ENCODE results near the gene NPRL2. TPM values are rescaled to one million over a fixed set of nuclear protein-coding genes. Genes with fewer than 3 reads are reported as not detected.

Gene NPRL2
- total and polyA plus RNA-seq, 2 of the 13 experiments (the other 11 are each of a cell fraction or from before 2014, with no cell fraction given) = 30.6 to 51.4 TPM

DNA sequence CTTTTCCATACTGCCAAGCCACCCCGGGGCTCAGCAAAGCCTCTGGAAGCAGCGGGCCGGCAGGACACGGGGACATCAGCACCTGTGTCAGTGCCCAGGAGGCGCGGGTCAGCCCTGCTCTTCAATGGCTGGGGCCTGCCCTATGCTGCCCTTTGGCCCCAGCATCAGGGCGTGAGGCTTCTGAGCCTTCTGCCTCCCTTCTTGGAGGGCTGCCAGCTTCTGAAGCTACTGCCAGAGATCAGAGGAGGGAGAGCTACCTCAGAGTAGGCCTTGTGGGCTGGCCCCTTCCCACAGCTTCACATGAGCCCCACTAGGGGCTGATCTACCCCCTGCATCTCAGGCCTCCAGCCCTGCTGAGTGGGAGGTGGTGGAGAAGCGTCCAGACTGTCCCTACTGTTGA, 21.8 kb upstream of the NPRL2 start:
- no peak overlapping the region for H3K27ac ChIP-seq (ENCODE audit: extremely low read length, insufficient read depth, low read length)
- H3K4me3 ChIP-seq (replicated peaks in 1 of 3; ENCODE audit: insufficient read depth in 1 of 3, low read depth in 2 of 3, low read length in 3 of 3) = no peak overlapping the region
- no TSS peak for BruUV-seq (replicated peaks)
- no peaks in the 10 kb centered on the region for H4K20me1 ChIP-seq (ENCODE audit: insufficient read depth, low read length)
- ChIA-PET POLR2A (no interaction called here), CTCF (ENCODE audit: low intra/inter-chr PET ratio, low total read pairs) (no interaction called here)
- in situ Hi-C loops (cut with HindIII; ENCODE audit: extremely low pct_ligation_motif_present, low pct_unique_long_range_greater_than_20kb) (no loop called here), intact Hi-C loops (cut with micrococcal nuclease; ENCODE audit: unreplicated experiment) (loop anchor here (5.0 kb wide), 1 partner anchor 145 kb away; no protein-coding TSS in a partner anchor)
- TF ChIP-seq ZNF616 (CRISPR knock-in tag; IDR thresholded peaks at IDR 0.05; ENCODE audit: low read depth) (no peak), CBX2 (IDR thresholded peaks at IDR 0.05; ENCODE audit: low read depth, low read length) (no peak), CBX2 (CRISPR knock-in tag; IDR thresholded peaks at IDR 0.05; ENCODE audit: low read depth) (no peak), DNMT1 (CRISPR knock-in tag; IDR thresholded peaks at IDR 0.05) (no peak), ADNP (CRISPR knock-in tag; IDR thresholded peaks at IDR 0.05) (no peak), ARNT2 (CRISPR knock-in tag; IDR thresholded peaks at IDR 0.05; ENCODE audit: low read depth) (no peak), SNAI1 (CRISPR knock-in tag; IDR thresholded peaks at IDR 0.05; ENCODE audit: borderline replicate concordance) (no peak), PITX1 (CRISPR knock-in tag; IDR thresholded peaks at IDR 0.05) (no peak)
- TF ChIP-seq, protein P1, sequence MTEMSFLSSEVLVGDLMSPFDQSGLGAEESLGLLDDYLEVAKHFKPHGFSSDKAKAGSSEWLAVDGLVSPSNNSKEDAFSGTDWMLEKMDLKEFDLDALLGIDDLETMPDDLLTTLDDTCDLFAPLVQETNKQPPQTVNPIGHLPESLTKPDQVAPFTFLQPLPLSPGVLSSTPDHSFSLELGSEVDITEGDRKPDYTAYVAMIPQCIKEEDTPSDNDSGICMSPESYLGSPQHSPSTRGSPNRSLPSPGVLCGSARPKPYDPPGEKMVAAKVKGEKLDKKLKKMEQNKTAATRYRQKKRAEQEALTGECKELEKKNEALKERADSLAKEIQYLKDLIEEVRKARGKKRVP (CRISPR knock-in tag; IDR thresholded peaks at IDR 0.05) = no peak
- H3K36me3 ChIP-seq (replicated peaks in 1 of 2; ENCODE audit: control insufficient read depth in 1 of 2, insufficient read depth in 2 of 2, low read length in 2 of 2) = no peaks in the 10 kb centered on the region
- H3K4me1 ChIP-seq (ENCODE audit: insufficient read depth, low read length) = peaks cover 7% of the 10 kb centered on the region
- DNase-seq (ENCODE audit: low spot score) (no peak), FAIRE-seq (no peak), ATAC-seq (peak; percentile 46)
- no peaks in the 10 kb centered on the region for H3K9me3 ChIP-seq (ENCODE audit: low read length)
- H3K27me3 ChIP-seq (ENCODE audit: control insufficient read depth in 1 of 2, insufficient read depth in 2 of 2, low read length in 2 of 2) = peaks cover 13 to 58% of the 10 kb centered on the region in 2 experiments
- H2AFZ ChIP-seq (ENCODE audit: low read length) = no peak overlapping the region
- H3K79me2 ChIP-seq (ENCODE audit: insufficient read depth, low read length) = no peaks in the 10 kb centered on the region
- H3K9ac ChIP-seq (ENCODE audit: insufficient read depth, low read depth, low read length) = no peak overlapping the region
- WGBS (ENCODE audit: low lambda C conversion rate) = 0% methylated on average over 7 of the region's 8 CpGs
- H3K4me2 ChIP-seq (ENCODE audit: low read depth, low read length) = no peak overlapping the region

Measured in HepG2 (cell line).